Peyer's patch (tissue), 4 donors: ENCODE data around the gene NBEAL2. TPM values are rescaled to one million over a fixed set of nuclear protein-coding genes. Genes with fewer than 3 reads are reported as not detected.

Source experiments
- DNase-seq, 3 donors: peaks; one replicate each; pipeline ENCODE4 v3.0.0-alpha.2; 2017 to 2019
- H3K27ac ChIP-seq, 4 donors: fragments of 200-600 bp; sonication (generic); one replicate each; pipeline ENCODE4 v1.5.1; 2016 to 2019
- H3K27me3 ChIP-seq, 2 donors: fragments of 200-600 bp; sonication (generic); one replicate each; pipeline ENCODE4 v1.5.1; 2019
- H3K36me3 ChIP-seq, 3 donors: fragments of 200-600 bp; sonication (generic); one replicate each; pipeline ENCODE4 v1.5.1; 2016 to 2019
- H3K4me1 ChIP-seq, 4 donors: fragments of 200-600 bp; sonication (generic); one replicate each; pipeline ENCODE4 v1.5.1; 2016 to 2019
- H3K4me3 ChIP-seq, 4 donors: fragments of 200-600 bp; sonication (generic); 1 replicate in 3 of 4; 2 replicates in 1 of 4; pipeline ENCODE4 v1.5.1; 2016 to 2019; ENCODE audit warnings: mild to moderate bottlenecking in 1 of 4
- H3K9me3 ChIP-seq, 4 donors: fragments of 200-600 bp; sonication (generic); one replicate each; pipeline ENCODE4 v1.5.1; 2016 to 2019; ENCODE audit warnings: mild to moderate bottlenecking in 1 of 4
- POLR2A ChIP-seq, 2 donors: fragments of 450-650 bp; IDR thresholded peaks; one replicate each; pipeline ENCODE4 v1.5.1; 2017; ENCODE audit warnings: antibody characterized with exemption in 2 of 2, mild to moderate bottlenecking in 2 of 2, moderate library complexity in 2 of 2
- total RNA-seq, 4 donors: library from RNA; depleted of rRNA; stranded (reverse); fragments of >200 nt; gene quantifications; one replicate each; pipeline ENCODE4 v1.1.0, GENCODE V29; 2016
- TF ChIP-seq, protein P1 (sequence below), 6 experiments: fragments of 450-650 bp in 4 of 6; fragments of 200-600 bp in 2 of 6; sonication (generic) in 1 of 6; IDR thresholded peaks; one replicate each; pipeline ENCODE4 v1.5.1; 2017 to 2019; ENCODE audit warnings: antibody characterized with exemption in 6 of 6, mild to moderate bottlenecking in 3 of 6, moderate library complexity in 1 of 6

The NBEAL2 gene
- total RNA-seq, 4 donors from 2014 or later: 111 to 304 (median 229) TPM

DNA sequence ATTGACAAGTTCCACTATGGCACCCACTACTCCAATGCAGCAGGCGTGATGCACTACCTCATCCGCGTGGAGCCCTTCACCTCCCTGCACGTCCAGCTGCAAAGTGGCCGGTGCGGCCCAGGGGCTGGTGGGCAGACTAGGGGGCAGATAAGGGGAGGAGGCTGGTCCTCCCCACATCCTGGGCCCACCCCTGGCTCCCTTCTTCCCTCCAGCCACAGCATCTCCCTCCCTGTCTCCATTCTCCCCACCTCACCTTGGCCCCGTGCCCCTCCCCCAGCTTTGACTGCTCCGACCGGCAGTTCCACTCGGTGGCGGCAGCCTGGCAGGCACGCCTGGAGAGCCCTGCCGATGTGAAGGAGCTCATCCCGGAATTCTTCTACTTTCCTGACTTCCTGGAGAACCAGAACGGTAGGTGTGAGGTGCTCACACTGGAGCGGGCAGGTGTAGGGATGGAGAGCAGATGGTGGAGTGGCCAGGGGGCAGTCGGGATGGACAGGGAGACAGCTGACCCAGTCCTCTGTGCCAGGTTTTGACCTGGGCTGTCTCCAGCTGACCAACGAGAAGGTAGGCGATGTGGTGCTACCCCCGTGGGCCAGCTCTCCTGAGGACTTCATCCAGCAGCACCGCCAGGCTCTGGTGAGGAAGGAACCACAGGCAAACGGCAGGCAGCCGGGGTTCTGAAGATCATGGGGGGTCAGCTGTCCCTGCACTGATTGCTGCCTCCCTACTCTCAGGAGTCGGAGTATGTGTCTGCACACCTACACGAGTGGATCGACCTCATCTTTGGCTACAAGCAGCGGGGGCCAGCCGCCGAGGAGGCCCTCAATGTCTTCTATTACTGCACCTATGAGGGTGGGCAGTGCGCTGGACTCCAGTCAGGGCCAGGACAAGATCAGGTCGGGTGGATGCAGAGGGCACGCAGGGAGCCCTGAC, 26.0 kb downstream of the NBEAL2 start:
- no peak for TF ChIP-seq POLR2A (IDR thresholded peaks at IDR 0.05)
- TF ChIP-seq, protein P1, sequence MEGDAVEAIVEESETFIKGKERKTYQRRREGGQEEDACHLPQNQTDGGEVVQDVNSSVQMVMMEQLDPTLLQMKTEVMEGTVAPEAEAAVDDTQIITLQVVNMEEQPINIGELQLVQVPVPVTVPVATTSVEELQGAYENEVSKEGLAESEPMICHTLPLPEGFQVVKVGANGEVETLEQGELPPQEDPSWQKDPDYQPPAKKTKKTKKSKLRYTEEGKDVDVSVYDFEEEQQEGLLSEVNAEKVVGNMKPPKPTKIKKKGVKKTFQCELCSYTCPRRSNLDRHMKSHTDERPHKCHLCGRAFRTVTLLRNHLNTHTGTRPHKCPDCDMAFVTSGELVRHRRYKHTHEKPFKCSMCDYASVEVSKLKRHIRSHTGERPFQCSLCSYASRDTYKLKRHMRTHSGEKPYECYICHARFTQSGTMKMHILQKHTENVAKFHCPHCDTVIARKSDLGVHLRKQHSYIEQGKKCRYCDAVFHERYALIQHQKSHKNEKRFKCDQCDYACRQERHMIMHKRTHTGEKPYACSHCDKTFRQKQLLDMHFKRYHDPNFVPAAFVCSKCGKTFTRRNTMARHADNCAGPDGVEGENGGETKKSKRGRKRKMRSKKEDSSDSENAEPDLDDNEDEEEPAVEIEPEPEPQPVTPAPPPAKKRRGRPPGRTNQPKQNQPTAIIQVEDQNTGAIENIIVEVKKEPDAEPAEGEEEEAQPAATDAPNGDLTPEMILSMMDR (IDR thresholded peaks at IDR 0.05): no peak
- no peak overlapping the region for H3K27ac ChIP-seq
- DNase-seq: peak in 2 of 3 donors; percentile 45
- H3K27me3 ChIP-seq: no peaks in the 10 kb centered on the region
- H3K36me3 ChIP-seq: peaks cover 0 to 71% (median 0%) of the 10 kb centered on the region in 3 donors
- H3K4me1 ChIP-seq: peaks cover 0 to 8% (median 3%) of the 10 kb centered on the region in 4 donors
- H3K9me3 ChIP-seq: no peaks in the 10 kb centered on the region
- no peak overlapping the region for H3K4me3 ChIP-seq

DNA sequence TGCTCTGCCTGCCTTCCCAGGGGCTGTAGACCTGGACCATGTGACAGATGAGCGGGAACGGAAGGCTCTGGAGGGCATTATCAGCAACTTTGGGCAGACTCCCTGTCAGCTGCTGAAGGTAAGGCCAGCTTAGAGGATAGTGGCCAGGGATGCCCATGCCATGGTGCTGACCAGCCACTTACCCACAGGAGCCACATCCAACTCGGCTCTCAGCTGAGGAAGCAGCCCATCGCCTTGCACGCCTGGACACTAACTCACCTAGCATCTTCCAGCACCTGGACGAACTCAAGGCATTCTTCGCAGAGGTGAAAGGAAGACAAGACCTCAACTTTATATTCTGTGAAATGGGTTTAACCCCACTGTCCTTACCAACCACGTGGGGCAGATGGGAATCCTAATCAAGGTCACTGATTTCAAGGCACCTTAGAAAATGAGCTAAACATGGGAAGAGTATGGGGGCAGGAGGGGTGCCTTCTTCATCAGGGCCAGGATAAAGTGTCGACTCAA, 26.7 kb downstream of the NBEAL2 start:
- H3K27me3 ChIP-seq: no peaks in the 10 kb centered on the region
- peaks cover 0 to 64% (median 0%) of the 10 kb centered on the region in 3 donors for H3K36me3 ChIP-seq
- H3K9me3 ChIP-seq: no peaks in the 10 kb centered on the region
- TF ChIP-seq, protein P1 (IDR thresholded peaks at IDR 0.05): no peak
- no peak for TF ChIP-seq POLR2A (IDR thresholded peaks at IDR 0.05)
- no peak overlapping the region for H3K27ac ChIP-seq
- peaks cover 0 to 8% (median 3%) of the 10 kb centered on the region in 4 donors for H3K4me1 ChIP-seq
- DNase-seq: peak in 2 of 3 donors; percentile 30 to 34
- no peak overlapping the region for H3K4me3 ChIP-seq

DNA sequence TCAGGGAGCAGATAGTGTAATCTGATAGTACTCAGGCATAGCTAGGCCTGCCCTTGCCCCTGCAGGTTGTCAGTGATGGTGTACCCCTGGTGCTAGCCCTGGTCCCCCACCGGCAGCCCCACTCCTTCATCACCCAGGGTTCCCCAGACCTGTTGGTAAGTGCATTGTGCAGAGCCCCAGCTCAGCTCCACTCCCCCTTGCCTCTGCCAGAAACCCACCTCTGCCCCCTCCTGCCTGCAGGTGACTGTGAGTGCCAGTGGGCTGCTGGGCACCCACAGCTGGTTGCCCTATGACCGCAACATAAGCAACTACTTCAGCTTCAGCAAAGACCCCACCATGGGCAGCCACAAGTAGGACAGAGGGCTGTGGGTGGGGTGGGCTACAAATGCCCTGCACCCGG, 27.5 kb downstream of the NBEAL2 start:
- TF ChIP-seq POLR2A (IDR thresholded peaks at IDR 0.05): no peak
- TF ChIP-seq, protein P1 (IDR thresholded peaks at IDR 0.05): no peak
- Histone ChIP-seq H3K9me3 (no peaks in the 10 kb centered on the region), H3K4me1 (peaks cover 0 to 8% (median 3%) of the 10 kb centered on the region in 4 donors), H3K27ac (no peak overlapping the region), H3K27me3 (no peaks in the 10 kb centered on the region), H3K36me3 (peaks cover 0 to 56% (median 0%) of the 10 kb centered on the region in 3 donors), H3K4me3 (no peak overlapping the region)
- peak in 1 of 3 donors; percentile 28 for DNase-seq

DNA sequence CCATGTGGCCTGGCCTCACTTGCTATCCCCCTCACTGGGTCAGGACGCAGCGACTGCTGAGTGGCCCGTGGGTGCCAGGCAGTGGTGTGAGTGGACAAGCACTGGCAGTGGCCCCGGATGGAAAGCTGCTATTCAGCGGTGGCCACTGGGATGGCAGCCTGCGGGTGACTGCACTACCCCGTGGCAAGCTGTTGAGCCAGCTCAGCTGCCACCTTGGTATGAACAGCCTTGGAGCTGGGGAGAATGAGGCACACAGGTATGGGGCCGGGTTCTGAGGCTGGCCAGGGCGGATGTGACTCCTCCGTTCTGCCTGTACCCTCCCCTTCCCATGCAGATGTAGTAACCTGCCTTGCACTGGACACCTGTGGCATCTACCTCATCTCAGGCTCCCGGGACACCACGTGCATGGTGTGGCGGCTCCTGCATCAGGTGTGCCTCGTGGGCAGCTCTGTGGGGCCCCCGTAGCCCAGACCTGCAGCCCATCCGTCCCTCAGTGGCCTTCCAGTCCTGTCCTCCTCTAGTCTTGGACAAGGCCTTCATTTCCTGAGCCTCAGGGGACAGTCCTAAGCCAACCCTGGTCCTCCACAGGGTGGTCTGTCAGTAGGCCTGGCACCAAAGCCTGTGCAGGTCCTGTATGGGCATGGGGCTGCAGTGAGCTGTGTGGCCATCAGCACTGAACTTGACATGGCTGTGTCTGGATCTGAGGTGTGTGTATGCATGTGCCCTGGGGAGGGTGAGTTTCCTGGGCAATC, 28.2 kb downstream of the NBEAL2 start:
- Histone ChIP-seq H3K27me3 (no peaks in the 10 kb centered on the region), H3K27ac (no peak overlapping the region), H3K9me3 (no peaks in the 10 kb centered on the region), H3K4me1 (peaks cover 0 to 8% (median 3%) of the 10 kb centered on the region in 4 donors), H3K4me3 (no peak overlapping the region), H3K36me3 (peaks cover 0 to 50% (median 0%) of the 10 kb centered on the region in 3 donors)
- DNase-seq: peak in 2 of 3 donors; percentile 43 to 44
- TF ChIP-seq, protein P1 (IDR thresholded peaks at IDR 0.05): no peak
- no peak for TF ChIP-seq POLR2A (IDR thresholded peaks at IDR 0.05)

DNA sequence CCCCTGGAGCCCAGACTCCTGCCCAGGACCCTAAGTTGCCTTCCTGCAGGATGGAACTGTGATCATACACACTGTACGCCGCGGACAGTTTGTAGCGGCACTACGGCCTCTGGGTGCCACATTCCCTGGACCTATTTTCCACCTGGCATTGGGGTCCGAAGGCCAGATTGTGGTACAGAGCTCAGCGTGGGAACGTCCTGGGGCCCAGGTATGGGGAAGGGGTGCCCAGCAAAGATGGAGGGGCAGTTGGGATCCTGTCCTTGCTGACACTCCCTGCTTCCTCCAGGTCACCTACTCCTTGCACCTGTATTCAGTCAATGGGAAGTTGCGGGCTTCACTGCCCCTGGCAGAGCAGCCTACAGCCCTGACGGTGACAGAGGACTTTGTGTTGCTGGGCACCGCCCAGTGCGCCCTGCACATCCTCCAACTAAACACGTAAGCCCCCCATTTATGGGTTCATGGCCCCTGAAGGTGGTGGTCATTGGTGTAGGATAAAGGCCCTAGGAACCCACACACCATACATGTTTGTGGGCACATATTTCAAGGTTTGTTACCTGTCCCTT, 28.8 kb downstream of the NBEAL2 start:
- Histone ChIP-seq H3K9me3 (no peaks in the 10 kb centered on the region), H3K27ac (no peak overlapping the region), H3K4me3 (no peak overlapping the region), H3K4me1 (peaks cover 0 to 8% (median 3%) of the 10 kb centered on the region in 4 donors), H3K27me3 (no peaks in the 10 kb centered on the region), H3K36me3 (peaks cover 0 to 48% (median 0%) of the 10 kb centered on the region in 3 donors)
- TF ChIP-seq, protein P1 (IDR thresholded peaks at IDR 0.05): no peak
- peak in 2 of 3 donors; percentile 37 to 45 for DNase-seq
